ENCODE data around the gene ERI3.

The ERI3 gene

GRCh38 chr1:44326024-44326701, 28.9 kb downstream of the ERI3 start:
- TF ChIP-seq POLR2A (IDR thresholded peaks at IDR 0.05; ENCODE audit: low read depth, low read length) (no peak), PAX5 (IDR thresholded peaks at IDR 0.05; ENCODE audit: insufficient read depth, low read length, severe bottlenecking) (no peak), TAF1 (IDR thresholded peaks at IDR 0.05; ENCODE audit: low read depth, low read length) (no peak), POLR2AphosphoS5 (IDR thresholded peaks at IDR 0.05; ENCODE audit: low read depth, low read length) (no peak), SPI1 (IDR thresholded peaks at IDR 0.05; ENCODE audit: low read depth, low read length) (no peak), POU2F2 (IDR thresholded peaks at IDR 0.05; ENCODE audit: low read depth, low read length) (no peak)
- DNase-seq (ENCODE audit: insufficient read length, low spot score) (no peak), FAIRE-seq (no peak)

- TF ChIP-seq TAF1 (IDR thresholded peaks at IDR 0.05; ENCODE audit: low read depth, low read length) (no peak), POU2F2 (IDR thresholded peaks at IDR 0.05; ENCODE audit: low read depth, low read length) (no peak), POLR2A (IDR thresholded peaks at IDR 0.05; ENCODE audit: low read depth, low read length) (no peak), SPI1 (IDR thresholded peaks at IDR 0.05; ENCODE audit: low read depth, low read length) (no peak), PAX5 (IDR thresholded peaks at IDR 0.05; ENCODE audit: insufficient read depth, low read length, severe bottlenecking) (no peak), POLR2AphosphoS5 (IDR thresholded peaks at IDR 0.05; ENCODE audit: low read depth, low read length) (no peak)
- DNase-seq (ENCODE audit: insufficient read length, low spot score) (no peak), FAIRE-seq (no peak)
These were observed 31.1 kb downstream of the ERI3 start for GRCh38 chr1:44323947-44324346.

- no peak for TF ChIP-seq TAF1 (IDR thresholded peaks at IDR 0.05; ENCODE audit: low read depth, low read length)
- TF ChIP-seq POU2F2 (IDR thresholded peaks at IDR 0.05; ENCODE audit: low read depth, low read length): no peak
- no peak for TF ChIP-seq SPI1 (IDR thresholded peaks at IDR 0.05; ENCODE audit: low read depth, low read length)
- no peak for TF ChIP-seq POLR2A (IDR thresholded peaks at IDR 0.05; ENCODE audit: low read depth, low read length)
- TF ChIP-seq PAX5 (IDR thresholded peaks at IDR 0.05; ENCODE audit: insufficient read depth, low read length, severe bottlenecking): no peak
- TF ChIP-seq POLR2AphosphoS5 (IDR thresholded peaks at IDR 0.05; ENCODE audit: low read depth, low read length): no peak
- no peak for DNase-seq (ENCODE audit: insufficient read length, low spot score)
- no peak for FAIRE-seq
These were observed 32.7 kb downstream of the ERI3 start for GRCh38 chr1:44322367-44322766.

GRCh38 chr1:44321466-44321865, 33.6 kb downstream of the ERI3 start:
- DNase-seq (ENCODE audit: insufficient read length, low spot score) (no peak), FAIRE-seq (no peak)
- TF ChIP-seq SPI1 (IDR thresholded peaks at IDR 0.05; ENCODE audit: low read depth, low read length) (no peak), PAX5 (IDR thresholded peaks at IDR 0.05; ENCODE audit: insufficient read depth, low read length, severe bottlenecking) (no peak), POLR2AphosphoS5 (IDR thresholded peaks at IDR 0.05; ENCODE audit: low read depth, low read length) (no peak), TAF1 (IDR thresholded peaks at IDR 0.05; ENCODE audit: low read depth, low read length) (no peak), POU2F2 (IDR thresholded peaks at IDR 0.05; ENCODE audit: low read depth, low read length) (no peak), POLR2A (IDR thresholded peaks at IDR 0.05; ENCODE audit: low read depth, low read length) (no peak)

GRCh38 chr1:44318097-44319088, 36.7 kb downstream of the ERI3 start:
- TF ChIP-seq TAF1 (IDR thresholded peaks at IDR 0.05; ENCODE audit: low read depth, low read length) (no peak), POLR2AphosphoS5 (IDR thresholded peaks at IDR 0.05; ENCODE audit: low read depth, low read length) (no peak), PAX5 (IDR thresholded peaks at IDR 0.05; ENCODE audit: insufficient read depth, low read length, severe bottlenecking) (no peak), POU2F2 (IDR thresholded peaks at IDR 0.05; ENCODE audit: low read depth, low read length) (no peak), POLR2A (IDR thresholded peaks at IDR 0.05; ENCODE audit: low read depth, low read length) (no peak), SPI1 (IDR thresholded peaks at IDR 0.05; ENCODE audit: low read depth, low read length) (no peak)
- FAIRE-seq (peak; percentile 82), DNase-seq (ENCODE audit: insufficient read length, low spot score) (peak; percentile 48)

GRCh38 chr1:44316231-44316759, 38.8 kb downstream of the ERI3 start:
- TF ChIP-seq SPI1 (IDR thresholded peaks at IDR 0.05; ENCODE audit: low read depth, low read length) (no peak), POU2F2 (IDR thresholded peaks at IDR 0.05; ENCODE audit: low read depth, low read length) (no peak), TAF1 (IDR thresholded peaks at IDR 0.05; ENCODE audit: low read depth, low read length) (no peak), POLR2A (IDR thresholded peaks at IDR 0.05; ENCODE audit: low read depth, low read length) (no peak), PAX5 (IDR thresholded peaks at IDR 0.05; ENCODE audit: insufficient read depth, low read length, severe bottlenecking) (no peak), POLR2AphosphoS5 (IDR thresholded peaks at IDR 0.05; ENCODE audit: low read depth, low read length) (no peak)
- DNase-seq (ENCODE audit: insufficient read length, low spot score) (no peak), FAIRE-seq (peak; percentile 56)

GRCh38 chr1:44315521-44315920, 39.5 kb downstream of the ERI3 start:
- TF ChIP-seq TAF1 (IDR thresholded peaks at IDR 0.05; ENCODE audit: low read depth, low read length) (no peak), PAX5 (IDR thresholded peaks at IDR 0.05; ENCODE audit: insufficient read depth, low read length, severe bottlenecking) (no peak), POU2F2 (IDR thresholded peaks at IDR 0.05; ENCODE audit: low read depth, low read length) (no peak), POLR2AphosphoS5 (IDR thresholded peaks at IDR 0.05; ENCODE audit: low read depth, low read length) (no peak), POLR2A (IDR thresholded peaks at IDR 0.05; ENCODE audit: low read depth, low read length) (no peak), SPI1 (IDR thresholded peaks at IDR 0.05; ENCODE audit: low read depth, low read length) (no peak)
- DNase-seq (ENCODE audit: insufficient read length, low spot score) (no peak), FAIRE-seq (no peak)

- TF ChIP-seq POU2F2 (IDR thresholded peaks at IDR 0.05; ENCODE audit: low read depth, low read length) (no peak), SPI1 (IDR thresholded peaks at IDR 0.05; ENCODE audit: low read depth, low read length) (no peak), PAX5 (IDR thresholded peaks at IDR 0.05; ENCODE audit: insufficient read depth, low read length, severe bottlenecking) (no peak), POLR2AphosphoS5 (IDR thresholded peaks at IDR 0.05; ENCODE audit: low read depth, low read length) (no peak), TAF1 (IDR thresholded peaks at IDR 0.05; ENCODE audit: low read depth, low read length) (no peak), POLR2A (IDR thresholded peaks at IDR 0.05; ENCODE audit: low read depth, low read length) (no peak)
- no peak for FAIRE-seq
These were observed 40.6 kb downstream of the ERI3 start for GRCh38 chr1:44314452-44314851.

More at GRCh38 chr1:44314452-44314851, 40.6 kb downstream of the ERI3 start:
- DNase-seq (ENCODE audit: insufficient read length, low spot score): no peak
